Neural progenitor cell (in vitro differentiated cells): Measurements from ENCODE around the gene TSTD1. TPM values are rescaled to one million over a fixed set of nuclear protein-coding genes. Genes with fewer than 3 reads are reported as not detected.

Experiments
- DNase-seq: peaks from one replicate; pipeline ENCODE4 v3.0.0-alpha.2; 2016; ENCODE audit warnings: low spot score
- H2AFZ ChIP-seq: fragments of 200-600 bp; sonication (generic); replicated peaks from 2 replicates; pipeline ENCODE4 v1.6.1; 2016; ENCODE audit warnings: antibody characterized with exemption
- H3F3A ChIP-seq: fragments of 200-600 bp; sonication (generic); 2 replicates; pipeline ENCODE4 v1.6.1; 2016; ENCODE audit warnings: antibody characterized with exemption, low read depth
- H3K27ac ChIP-seq: fragments of 200-600 bp; sonication (generic); 2 replicates; pipeline ENCODE4 v1.5.1; 2016; ENCODE audit warnings: mild to moderate bottlenecking
- H3K27me3 ChIP-seq: fragments of 200-600 bp; sonication (generic); 2 replicates; pipeline ENCODE4 v1.6.1; 2016; ENCODE audit warnings: mild to moderate bottlenecking, moderate library complexity
- H3K36me3 ChIP-seq: fragments of 200-600 bp; sonication (generic); 2 replicates; pipeline ENCODE4 v1.5.1; 2016
- H3K4me1 ChIP-seq: fragments of 200-600 bp; sonication (generic); 2 replicates; pipeline ENCODE4 v1.6.1; 2016; ENCODE audit warnings: mixed run types
- H3K4me2 ChIP-seq: fragments of 200-600 bp; sonication (generic); 2 replicates; pipeline ENCODE4 v1.6.1; 2016
- H3K4me3 ChIP-seq: fragments of 200-600 bp; sonication (generic); 2 replicates; pipeline ENCODE4 v1.5.1; 2016
- H3K79me2 ChIP-seq: fragments of 200-600 bp; sonication (generic); 2 replicates; pipeline ENCODE4 v1.6.1; 2016; ENCODE audit warnings: low read depth
- H3K9ac ChIP-seq: fragments of 200-600 bp; sonication (generic); 2 replicates; pipeline ENCODE4 v1.6.1; 2016
- H3K9me3 ChIP-seq: fragments of 200-600 bp; sonication (generic); 2 replicates; pipeline ENCODE4 v1.5.1; 2016; ENCODE audit warnings: low read depth
- H4K20me1 ChIP-seq: fragments of 200-600 bp; sonication (generic); 2 replicates; pipeline ENCODE4 v1.6.1; 2016; ENCODE audit warnings: low read depth
- H3K27ac Mint-ChIP-seq: 3 replicates; pipeline ENCODE4 v1.8.0; 2021; ENCODE audit warnings: mixed read lengths
- H3K27me3 Mint-ChIP-seq: 2 replicates; pipeline ENCODE4 v1.8.0; 2022; ENCODE audit warnings: low read depth, mild to moderate bottlenecking, inconsistent platforms, moderate library complexity, mixed read lengths; ENCODE audit not compliant: insufficient read depth
- H3K36me3 Mint-ChIP-seq: 3 replicates; pipeline ENCODE4 v1.8.0; 2021; ENCODE audit warnings: mixed read lengths
- H3K4me1 Mint-ChIP-seq: 3 replicates; pipeline ENCODE4 v1.8.0; 2021; ENCODE audit warnings: mixed read lengths
- H3K4me3 Mint-ChIP-seq: 3 replicates; pipeline ENCODE4 v1.8.0; 2021; ENCODE audit warnings: mild to moderate bottlenecking, moderate library complexity, mixed read lengths
- H3K9me3 Mint-ChIP-seq: 3 replicates; pipeline ENCODE4 v1.8.0; 2020; ENCODE audit warnings: mixed read lengths
- CTCF ChIP-seq: fragments of 200-600 bp; sonication (generic); IDR thresholded peaks from 2 replicates; pipeline ENCODE4 v1.5.1; 2017; ENCODE audit warnings: antibody characterized with exemption, mild to moderate bottlenecking
- EZH2 ChIP-seq: fragments of 200-600 bp; sonication (generic); IDR thresholded peaks from 2 replicates; pipeline ENCODE4 v1.6.1; 2017; ENCODE audit warnings: antibody characterized with exemption, mild to moderate bottlenecking, moderate library complexity
- EZH2phosphoT487 ChIP-seq: fragments of 200-600 bp; sonication (generic); IDR thresholded peaks from 2 replicates; pipeline ENCODE4 v1.6.1; 2017; ENCODE audit warnings: antibody characterized with exemption
- total RNA-seq: library from RNA; depleted of rRNA; stranded (reverse); fragments of >200 nt; gene quantifications from 2 replicates; pipeline ENCODE4 v1.2.3, GENCODE V29; 2015; ENCODE audit warnings: low replicate concordance

The TSTD1 gene
- total RNA-seq, 1 donor from 2014 or later = 29.9 TPM

- no peaks in the 10 kb centered on the region for H3K79me2 ChIP-seq
- no peak overlapping the region for H2AFZ ChIP-seq
- no peaks in the 10 kb centered on the region for H3K36me3 Mint-ChIP-seq
- no peak overlapping the region for H3K4me2 ChIP-seq
- no peaks in the 10 kb centered on the region for H3K9me3 ChIP-seq
- H3K27ac ChIP-seq = no peak overlapping the region
- no peak for DNase-seq
- no peaks in the 10 kb centered on the region for H3K9me3 Mint-ChIP-seq
- H3K27ac Mint-ChIP-seq = no peak overlapping the region
- H3K4me1 ChIP-seq = no peaks in the 10 kb centered on the region
- peaks cover 15% of the 10 kb centered on the region for H3K4me1 Mint-ChIP-seq
- H3K36me3 ChIP-seq = no peaks in the 10 kb centered on the region
- no peaks in the 10 kb centered on the region for H4K20me1 ChIP-seq
- no peak overlapping the region for H3K4me3 ChIP-seq
- no peak overlapping the region for H3K9ac ChIP-seq
- H3K27me3 Mint-ChIP-seq = peaks cover 2% of the 10 kb centered on the region
- no peak for TF ChIP-seq EZH2
- no peak for TF ChIP-seq EZH2phosphoT487
- no peak for TF ChIP-seq CTCF
- H3K4me3 Mint-ChIP-seq = no peak overlapping the region
- no peaks in the 10 kb centered on the region for H3K27me3 ChIP-seq
- no peaks in the 10 kb centered on the region for H3F3A ChIP-seq
Observed at GRCh38 chr1:161070761-161071160, 32.0 kb upstream of the TSTD1 start.

- Histone ChIP-seq H3K27ac (no peak within 1 kb of the TSS), H3F3A (no peaks in the 10 kb centered on the region), H3K4me1 (no peaks in the 10 kb centered on the region), H4K20me1 (no peaks in the 10 kb centered on the region), H2AFZ (peak within 1 kb of the TSS; percentile 26), H3K9ac (no peak within 1 kb of the TSS), H3K9me3 (no peaks in the 10 kb centered on the region), H3K79me2 (no peaks in the 10 kb centered on the region), H3K4me3 (no peak within 1 kb of the TSS), H3K36me3 (no peaks in the 10 kb centered on the region), H3K4me2 (no peak within 1 kb of the TSS), H3K27me3 (no peaks in the 10 kb centered on the region)
- Mint-ChIP-seq H3K4me1 (peaks cover 15% of the 10 kb centered on the region), H3K4me3 (no peak within 1 kb of the TSS), H3K27ac (no peak within 1 kb of the TSS), H3K9me3 (no peaks in the 10 kb centered on the region), H3K27me3 (peaks cover 2% of the 10 kb centered on the region), H3K36me3 (no peaks in the 10 kb centered on the region)
- no peak for DNase-seq
- TF ChIP-seq CTCF (no peak), EZH2 (no peak), EZH2phosphoT487 (no peak)
Observed at GRCh38 chr1:161069731-161070270, 31.0 kb upstream of the TSTD1 start, which contains the start of gene ARHGAP30. ARHGAP30 (minus strand) TSS chr1:161069891; CDS start chr1:161069624, 267 bp downstream.

GRCh38 chr1:161069241-161069640, 30.5 kb upstream of the TSTD1 start:
- no peak overlapping the region for H3K9ac ChIP-seq
- TF ChIP-seq CTCF = no peak
- no peaks in the 10 kb centered on the region for H3F3A ChIP-seq
- no peaks in the 10 kb centered on the region for H3K79me2 ChIP-seq
- H2AFZ ChIP-seq = no peak overlapping the region
- H3K36me3 Mint-ChIP-seq = no peaks in the 10 kb centered on the region
- no peak overlapping the region for H3K4me3 Mint-ChIP-seq
- no peaks in the 10 kb centered on the region for H4K20me1 ChIP-seq
- peaks cover 15% of the 10 kb centered on the region for H3K4me1 Mint-ChIP-seq
- H3K9me3 Mint-ChIP-seq = no peaks in the 10 kb centered on the region
- H3K27me3 ChIP-seq = peaks cover 3% of the 10 kb centered on the region
- H3K27me3 Mint-ChIP-seq = peaks cover 2% of the 10 kb centered on the region
- H3K4me2 ChIP-seq = no peak overlapping the region
- DNase-seq = no peak
- no peak overlapping the region for H3K4me3 ChIP-seq
- no peak overlapping the region for H3K27ac Mint-ChIP-seq
- no peaks in the 10 kb centered on the region for H3K36me3 ChIP-seq
- H3K27ac ChIP-seq = no peak overlapping the region
- H3K9me3 ChIP-seq = no peaks in the 10 kb centered on the region
- no peaks in the 10 kb centered on the region for H3K4me1 ChIP-seq
